GM12864 (cell line): ENCODE data around the gene PNMA3.

Experiments used
- DNase-seq: peaks from one replicate; pipeline ENCODE4 v3.0.0-alpha.2; 2011; ENCODE audit warnings: low read depth
- H3K4me3 ChIP-seq: 2 replicates; pipeline ENCODE4 v1.5.1; 2011; ENCODE audit warnings: mild to moderate bottlenecking, low read depth, low read length, control low read depth
- CTCF ChIP-seq: IDR thresholded peaks from 2 replicates; pipeline ENCODE4 v1.5.1; 2011; ENCODE audit warnings: low read depth, mild to moderate bottlenecking, moderate library complexity, low read length, control low read depth, inconsistent platforms; ENCODE audit errors: missing control alignments

The PNMA3 gene

GRCh38 chrX:153032397-153033118, 23.7 kb upstream of the PNMA3 start:
- peak; percentile 30 for DNase-seq
- peak overlapping the region; percentile 71 for H3K4me3 ChIP-seq
- peak; percentile 81 for TF ChIP-seq CTCF

- no peak for TF ChIP-seq CTCF
- H3K4me3 ChIP-seq, result no peak overlapping the region
- no peak for DNase-seq
These were observed 7.2 kb upstream of the PNMA3 start for GRCh38 chrX:153049093-153049492.

DNA sequence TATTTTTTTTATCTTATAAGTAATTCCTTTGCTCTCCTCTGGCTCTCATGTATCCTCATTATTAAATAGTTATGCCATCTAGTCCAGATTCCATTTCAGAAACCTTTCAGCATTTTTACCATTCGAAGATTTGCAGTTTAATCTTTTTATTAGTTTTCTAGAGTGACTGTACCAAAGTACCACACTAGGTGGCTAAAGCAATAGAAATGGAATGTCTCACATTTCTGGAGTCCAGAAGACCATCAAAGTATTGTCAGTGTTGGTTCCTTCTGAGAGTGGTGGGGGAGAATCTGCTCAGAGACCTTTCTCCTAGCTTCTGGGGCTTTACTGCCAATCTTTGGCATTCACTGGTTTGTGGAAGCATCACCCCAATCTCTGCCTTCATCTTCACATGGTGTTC, 3.7 kb upstream of the PNMA3 start:
- no peak for DNase-seq
- H3K4me3 ChIP-seq, result no peak overlapping the region
- TF ChIP-seq CTCF, result no peak

GRCh38 chrX:153057281-153057680, 1.0 kb downstream of the PNMA3 start:
- DNase-seq, result no peak
- TF ChIP-seq CTCF, result no peak

DNA sequence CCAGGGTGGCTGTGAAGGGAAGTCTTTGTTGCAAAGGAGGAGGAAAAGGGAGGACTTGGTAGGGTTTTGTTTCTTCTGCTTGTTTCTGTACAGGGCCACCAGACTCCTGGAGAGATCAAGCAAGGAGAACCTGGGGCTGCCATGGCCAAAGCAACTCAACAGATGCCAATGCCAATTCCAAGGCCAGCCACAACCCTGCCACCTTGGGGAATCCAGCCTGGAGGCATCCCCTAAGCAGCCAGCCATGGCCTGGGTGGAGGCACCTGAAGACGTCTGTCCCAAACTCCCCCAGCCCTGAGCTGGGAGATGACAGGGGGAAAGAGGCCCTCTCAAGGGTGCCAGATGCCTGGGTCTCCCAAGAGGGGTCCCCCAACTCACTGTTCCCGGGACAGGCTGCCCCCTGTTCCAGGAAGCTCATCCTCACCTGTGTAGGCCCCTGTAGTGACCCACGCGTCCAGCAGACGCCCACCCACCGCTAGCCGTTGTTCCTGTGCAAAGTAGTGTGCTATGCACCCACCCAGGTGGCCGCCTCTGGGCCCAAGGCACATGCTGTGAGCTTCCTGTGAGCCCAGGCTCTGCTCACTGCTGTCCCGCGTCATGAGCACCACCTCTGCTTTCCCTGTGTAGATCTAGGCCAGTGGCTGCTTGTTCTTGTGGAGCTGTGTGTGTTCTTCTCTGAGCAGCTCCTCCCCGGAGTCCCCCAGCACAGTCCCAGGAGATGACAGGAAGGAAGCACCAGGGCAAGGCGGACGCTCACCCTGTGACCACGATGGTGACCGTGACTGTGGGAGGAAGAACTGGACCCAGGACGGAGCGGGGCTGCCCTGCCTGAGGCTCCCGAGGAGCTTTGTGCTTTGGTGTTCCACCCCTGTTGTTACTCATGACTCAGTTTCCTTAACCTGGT, 3.2 kb downstream of the PNMA3 start:
- no peak for DNase-seq
- H3K4me3 ChIP-seq, result no peak overlapping the region
- no peak for TF ChIP-seq CTCF

More at GRCh38 chrX:153057281-153057680, 1.0 kb downstream of the PNMA3 start:
- H3K4me3 ChIP-seq, result no peak overlapping the region

GRCh38 chrX:153060095-153060445, 3.8 kb downstream of the PNMA3 start:
- no peak for DNase-seq
- no peak for TF ChIP-seq CTCF
- no peak overlapping the region for H3K4me3 ChIP-seq

DNA sequence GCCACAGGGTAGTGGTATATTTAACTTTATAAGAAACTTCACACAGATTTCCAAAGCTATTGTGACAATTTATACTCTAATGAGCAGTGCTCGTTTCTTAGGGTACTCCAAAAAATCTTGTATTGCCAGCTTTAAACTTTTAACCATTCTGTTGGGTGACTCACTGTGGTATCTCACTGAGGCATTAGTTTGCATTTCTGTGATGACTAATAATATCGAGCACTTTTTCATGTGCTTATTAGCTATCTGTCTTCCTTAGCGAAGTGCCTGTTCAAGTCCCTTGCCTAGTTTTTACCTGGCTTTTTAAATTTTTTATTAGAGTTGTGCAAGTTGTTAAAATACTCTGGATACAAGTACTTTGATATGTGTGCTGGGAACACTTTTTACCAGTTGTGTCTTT, 5.5 kb downstream of the PNMA3 start:
- H3K4me3 ChIP-seq, result no peak overlapping the region
- no peak for DNase-seq
- no peak for TF ChIP-seq CTCF
